HT1080 (cell line): ENCODE data around the gene ASMTL. TPM values are rescaled to one million over a fixed set of nuclear protein-coding genes. Genes with fewer than 3 reads are reported as not detected.

Source experiments
- DNase-seq: peaks from one replicate; pipeline ENCODE4 v3.0.0-alpha.2; 2015; ENCODE audit warnings: low read depth
- total RNA-seq: library from RNA; depleted of rRNA; stranded (reverse); fragments of >200 nt; shearing (Covaris generic); gene quantifications from 2 replicates; pipeline ENCODE4 v1.2.3, GENCODE V29; 2014; rRNA removed

ASMTL gene
- total RNA-seq, 1 experiment from 2014 or later = 12.3 TPM

DNA sequence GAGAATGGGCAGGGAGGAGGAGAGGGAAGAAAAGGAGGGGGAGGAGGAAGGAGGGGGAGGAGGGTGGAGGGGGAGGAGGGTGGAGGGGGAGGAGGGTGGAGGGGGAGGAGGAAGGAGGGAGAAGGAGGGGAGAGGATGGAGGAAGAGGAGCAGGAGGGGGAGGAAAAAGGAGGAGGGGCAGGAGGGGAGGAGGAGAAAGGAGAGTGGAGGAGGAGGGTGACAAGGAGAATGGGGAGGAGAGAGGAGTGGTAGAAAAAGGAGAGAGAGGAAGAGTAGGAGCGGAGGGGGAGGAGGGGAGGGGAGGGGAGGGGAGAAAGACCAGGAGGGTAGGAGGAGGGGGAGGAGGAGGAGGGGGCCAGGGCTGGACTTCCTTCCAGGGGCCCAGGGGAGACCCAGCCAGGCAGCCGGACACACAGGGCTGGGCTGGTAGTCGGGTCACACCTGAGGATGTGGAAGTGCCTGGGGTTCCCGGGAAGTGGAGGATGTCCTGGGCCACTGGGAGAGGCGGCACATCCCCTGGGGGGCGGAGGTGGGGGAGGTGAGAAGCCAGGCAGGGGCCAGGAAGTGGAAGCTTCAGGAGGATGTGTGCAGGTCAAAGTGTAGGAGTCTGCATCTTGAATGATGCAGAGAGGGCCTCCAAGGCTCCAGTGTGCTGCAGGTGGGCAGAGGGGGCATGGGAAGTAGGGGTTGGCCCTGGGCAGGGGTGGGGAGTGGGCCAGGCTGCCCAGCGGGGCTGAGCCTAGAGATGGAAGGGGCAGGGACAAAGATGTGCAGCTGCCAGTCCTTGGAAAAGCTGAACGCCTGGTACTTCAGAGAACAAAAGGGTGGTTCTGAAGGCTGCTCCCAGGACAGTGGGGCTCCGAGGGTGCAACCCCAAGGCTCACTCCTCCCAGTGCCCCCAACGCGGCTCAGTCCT lies 97.3 kb downstream of the ASMTL start:
- no peak for DNase-seq

DNA sequence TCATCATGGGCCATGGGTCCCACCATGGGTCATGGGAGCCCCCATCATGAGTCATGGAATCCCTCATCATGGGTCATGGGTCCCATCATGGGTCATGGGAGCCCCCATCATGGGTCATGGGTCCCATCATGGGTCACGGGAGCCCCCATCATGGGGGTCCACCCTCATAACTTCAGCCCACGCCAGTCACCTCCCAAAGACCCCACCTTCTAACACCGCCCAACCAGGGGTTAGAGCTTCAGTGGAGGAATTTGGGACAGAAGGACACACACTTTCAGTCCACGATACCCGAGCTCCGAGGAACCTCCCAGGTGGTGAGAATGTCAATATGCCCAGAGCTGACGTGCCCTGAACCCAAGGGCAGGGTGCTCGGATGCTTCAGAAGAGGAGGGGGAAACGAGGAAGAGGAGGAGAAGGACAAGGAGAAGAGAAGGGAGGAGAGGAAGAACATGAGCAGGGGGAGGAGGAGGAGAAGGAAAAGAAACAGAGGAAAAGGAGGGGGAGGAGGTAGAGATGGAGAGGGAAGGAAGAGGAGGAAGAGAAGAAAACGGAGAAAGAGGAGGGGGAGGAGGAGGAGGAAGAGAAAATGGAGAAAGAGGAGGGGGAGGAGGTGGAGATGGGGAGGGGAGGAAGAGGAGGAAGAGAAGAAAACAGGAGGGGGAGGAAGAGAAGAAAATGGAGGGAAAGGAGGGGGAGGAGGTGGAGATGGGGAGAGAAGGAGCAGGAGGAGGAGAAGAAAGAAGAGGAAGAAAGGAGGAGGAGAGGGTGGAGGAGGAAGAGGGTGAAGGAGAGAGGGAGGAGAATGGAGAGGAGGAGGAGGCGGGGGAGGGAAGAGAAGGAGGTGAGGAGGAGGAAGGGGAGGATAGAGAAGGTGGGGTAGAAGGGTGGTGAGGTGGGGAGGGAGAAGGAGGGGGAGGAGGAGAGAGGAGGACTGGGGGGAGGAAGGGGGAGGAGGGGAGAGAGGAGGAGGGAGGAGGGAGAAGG lies 98.4 kb downstream of the ASMTL start:
- no peak for DNase-seq

Other genes starting within 250 kb of the ASMTL start
- 0.42 TPM in 1 of 2 replicates, not detected in the other for gene CRLF2, start 240.3 kb downstream of the ASMTL start, total RNA-seq
- gene CSF2RA, start 184.1 kb downstream of the ASMTL start, total RNA-seq = 4.0 and 4.8 TPM in 2 replicates
- gene IL3RA, start 116.1 kb downstream of the ASMTL start, total RNA-seq = not detected in 2 replicates
- gene SLC25A6, start 60.8 kb downstream of the ASMTL start, total RNA-seq = 201 and 276 TPM in 2 replicates
- 1.1 and 1.3 TPM in 2 replicates for gene P2RY8, start 84.3 kb upstream of the ASMTL start, total RNA-seq
- gene AKAP17A, start 138.7 kb upstream of the ASMTL start, total RNA-seq = 33.2 and 36.3 TPM in 2 replicates
- 0.32 TPM in 1 of 2 replicates, not detected in the other for gene ASMT, start 162.2 kb upstream of the ASMTL start, total RNA-seq